Measurements from ENCODE around the gene GALNT18.

The GALNT18 gene

GRCh38 chr11:11348303-11348702 is 273.5 kb downstream of the GALNT18 start:
- Histone ChIP-seq H3K79me2 (ENCODE audit: insufficient read depth, low read length) (no peaks in the 10 kb centered on the region), H3K9me2 (replicated peaks; ENCODE audit: insufficient read depth, low read length) (no peaks in the 10 kb centered on the region), H3K9ac (ENCODE audit: low read length) (no peak overlapping the region), H3K27ac (ENCODE audit: low read depth, low read length) (no peak overlapping the region), H3K4me3 (ENCODE audit: insufficient read depth, low read length, poor library complexity, severe bottlenecking) (no peak overlapping the region), H3F3A (ENCODE audit: insufficient read depth) (no peaks in the 10 kb centered on the region), H4K20me1 (ENCODE audit: low read depth, low read length) (no peaks in the 10 kb centered on the region), H2AFZ (ENCODE audit: low read depth, low read length, severe bottlenecking) (no peak overlapping the region), H3K36me3 (ENCODE audit: low read length) (no peaks in the 10 kb centered on the region), H3K9me3 (ENCODE audit: insufficient read depth, low read length) (no peaks in the 10 kb centered on the region), H3K27me3 (ENCODE audit: low read length) (no peaks in the 10 kb centered on the region), H3K4me2 (ENCODE audit: low read depth, low read length, poor library complexity, severe bottlenecking) (no peak overlapping the region)
- TF ChIP-seq, protein P1, sequence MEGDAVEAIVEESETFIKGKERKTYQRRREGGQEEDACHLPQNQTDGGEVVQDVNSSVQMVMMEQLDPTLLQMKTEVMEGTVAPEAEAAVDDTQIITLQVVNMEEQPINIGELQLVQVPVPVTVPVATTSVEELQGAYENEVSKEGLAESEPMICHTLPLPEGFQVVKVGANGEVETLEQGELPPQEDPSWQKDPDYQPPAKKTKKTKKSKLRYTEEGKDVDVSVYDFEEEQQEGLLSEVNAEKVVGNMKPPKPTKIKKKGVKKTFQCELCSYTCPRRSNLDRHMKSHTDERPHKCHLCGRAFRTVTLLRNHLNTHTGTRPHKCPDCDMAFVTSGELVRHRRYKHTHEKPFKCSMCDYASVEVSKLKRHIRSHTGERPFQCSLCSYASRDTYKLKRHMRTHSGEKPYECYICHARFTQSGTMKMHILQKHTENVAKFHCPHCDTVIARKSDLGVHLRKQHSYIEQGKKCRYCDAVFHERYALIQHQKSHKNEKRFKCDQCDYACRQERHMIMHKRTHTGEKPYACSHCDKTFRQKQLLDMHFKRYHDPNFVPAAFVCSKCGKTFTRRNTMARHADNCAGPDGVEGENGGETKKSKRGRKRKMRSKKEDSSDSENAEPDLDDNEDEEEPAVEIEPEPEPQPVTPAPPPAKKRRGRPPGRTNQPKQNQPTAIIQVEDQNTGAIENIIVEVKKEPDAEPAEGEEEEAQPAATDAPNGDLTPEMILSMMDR (IDR thresholded peaks at IDR 0.05; ENCODE audit: insufficient read depth, low read length, poor library complexity, severe bottlenecking), result no peak

GRCh38 chr11:11347592-11347991 is 274.2 kb downstream of the GALNT18 start:
- no peak overlapping the region for H3K4me3 ChIP-seq (ENCODE audit: insufficient read depth, low read length, poor library complexity, severe bottlenecking)
- no peak for TF ChIP-seq EZH2phosphoT487 (conservative IDR thresholded peaks at IDR 0.05; ENCODE audit: low read length)
- TF ChIP-seq, protein P1 (IDR thresholded peaks at IDR 0.05; ENCODE audit: insufficient read depth, low read length, poor library complexity, severe bottlenecking), result no peak
- H3K27ac ChIP-seq (ENCODE audit: low read depth, low read length), result no peak overlapping the region
- no peaks in the 10 kb centered on the region for H3K36me3 ChIP-seq (ENCODE audit: low read length)
- no peaks in the 10 kb centered on the region for H3K9me2 ChIP-seq (replicated peaks; ENCODE audit: insufficient read depth, low read length)
- no peak overlapping the region for H2AFZ ChIP-seq (ENCODE audit: low read depth, low read length, severe bottlenecking)
- no peaks in the 10 kb centered on the region for H3K9me3 ChIP-seq (ENCODE audit: insufficient read depth, low read length)
- H3K9ac ChIP-seq (ENCODE audit: low read length), result no peak overlapping the region
- H3F3A ChIP-seq (ENCODE audit: insufficient read depth), result no peaks in the 10 kb centered on the region
- no peak overlapping the region for H3K4me2 ChIP-seq (ENCODE audit: low read depth, low read length, poor library complexity, severe bottlenecking)
- no peaks in the 10 kb centered on the region for H3K27me3 ChIP-seq (ENCODE audit: low read length)
- H3K79me2 ChIP-seq (ENCODE audit: insufficient read depth, low read length), result no peaks in the 10 kb centered on the region
- no peaks in the 10 kb centered on the region for H4K20me1 ChIP-seq (ENCODE audit: low read depth, low read length)

DNA sequence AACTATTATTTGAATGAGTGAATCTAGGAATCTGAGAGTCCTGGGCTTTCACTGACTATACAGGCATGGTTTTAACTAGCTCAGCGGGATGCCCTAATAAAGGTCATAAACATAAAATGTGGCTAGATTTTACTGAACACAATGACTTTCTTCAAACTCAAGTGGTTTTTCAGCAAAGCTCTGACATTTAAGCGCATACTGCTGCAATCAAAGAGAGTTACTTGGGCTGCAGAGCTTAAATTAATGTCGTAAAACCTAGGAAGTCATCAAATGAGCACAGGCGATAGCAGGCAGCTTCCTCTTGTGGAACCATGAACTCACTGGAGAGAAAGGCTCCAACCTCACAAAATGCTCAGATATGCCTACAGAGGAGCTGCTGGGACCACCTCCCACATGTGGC is 275.5 kb downstream of the GALNT18 start:
- TF ChIP-seq, protein P1 (IDR thresholded peaks at IDR 0.05; ENCODE audit: insufficient read depth, low read length, poor library complexity, severe bottlenecking), result no peak
- no peak for TF ChIP-seq EZH2phosphoT487 (conservative IDR thresholded peaks at IDR 0.05; ENCODE audit: low read length)
- Histone ChIP-seq H3K9me2 (replicated peaks; ENCODE audit: insufficient read depth, low read length) (no peaks in the 10 kb centered on the region), H3K4me2 (ENCODE audit: low read depth, low read length, poor library complexity, severe bottlenecking) (no peak overlapping the region), H3K27me3 (ENCODE audit: low read length) (no peaks in the 10 kb centered on the region), H3K9me3 (ENCODE audit: insufficient read depth, low read length) (no peaks in the 10 kb centered on the region), H3K27ac (ENCODE audit: low read depth, low read length) (no peak overlapping the region), H3K79me2 (ENCODE audit: insufficient read depth, low read length) (no peaks in the 10 kb centered on the region), H3K9ac (ENCODE audit: low read length) (no peak overlapping the region), H3F3A (ENCODE audit: insufficient read depth) (no peaks in the 10 kb centered on the region), H3K4me3 (ENCODE audit: insufficient read depth, low read length, poor library complexity, severe bottlenecking) (no peak overlapping the region), H4K20me1 (ENCODE audit: low read depth, low read length) (no peaks in the 10 kb centered on the region), H3K36me3 (ENCODE audit: low read length) (no peaks in the 10 kb centered on the region), H2AFZ (ENCODE audit: low read depth, low read length, severe bottlenecking) (no peak overlapping the region)

DNA sequence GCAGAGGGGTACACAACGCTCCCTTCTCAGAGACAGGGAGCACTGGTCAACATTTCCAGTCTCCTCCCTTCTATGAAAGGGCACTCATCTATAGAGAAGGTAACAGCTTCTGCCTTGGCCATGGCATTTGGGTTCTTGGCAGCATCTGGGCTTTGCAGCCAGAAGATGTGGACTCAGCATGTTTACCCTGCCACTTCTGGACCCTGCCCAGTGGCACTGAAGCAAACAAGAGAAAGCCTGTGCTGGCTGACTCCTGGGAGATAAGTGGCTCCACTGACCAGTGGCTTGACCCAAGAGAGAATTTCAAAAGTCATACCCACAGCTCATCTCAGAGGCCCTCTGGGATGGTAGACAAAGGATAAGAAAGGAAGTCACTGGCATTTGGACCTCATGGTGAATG is 276.7 kb downstream of the GALNT18 start:
- no peak for TF ChIP-seq EZH2phosphoT487 (conservative IDR thresholded peaks at IDR 0.05; ENCODE audit: low read length)
- TF ChIP-seq, protein P1 (IDR thresholded peaks at IDR 0.05; ENCODE audit: insufficient read depth, low read length, poor library complexity, severe bottlenecking), result no peak
- no peak overlapping the region for H3K27ac ChIP-seq (ENCODE audit: low read depth, low read length)
- H3K27me3 ChIP-seq (ENCODE audit: low read length), result no peaks in the 10 kb centered on the region
- no peaks in the 10 kb centered on the region for H3K36me3 ChIP-seq (ENCODE audit: low read length)
- H3K4me3 ChIP-seq (ENCODE audit: insufficient read depth, low read length, poor library complexity, severe bottlenecking), result no peak overlapping the region
- no peaks in the 10 kb centered on the region for H3K9me2 ChIP-seq (replicated peaks; ENCODE audit: insufficient read depth, low read length)
- no peaks in the 10 kb centered on the region for H3K79me2 ChIP-seq (ENCODE audit: insufficient read depth, low read length)
- no peak overlapping the region for H3K4me2 ChIP-seq (ENCODE audit: low read depth, low read length, poor library complexity, severe bottlenecking)
- no peaks in the 10 kb centered on the region for H3K9me3 ChIP-seq (ENCODE audit: insufficient read depth, low read length)
- no peaks in the 10 kb centered on the region for H4K20me1 ChIP-seq (ENCODE audit: low read depth, low read length)
- no peak overlapping the region for H3K9ac ChIP-seq (ENCODE audit: low read length)
- no peaks in the 10 kb centered on the region for H3F3A ChIP-seq (ENCODE audit: insufficient read depth)
- H2AFZ ChIP-seq (ENCODE audit: low read depth, low read length, severe bottlenecking), result no peak overlapping the region

All from SU-DHL-6 (cell line).